Measurements from ENCODE around the gene AUNIP. TPM values are rescaled to one million over a fixed set of nuclear protein-coding genes. Genes with fewer than 3 reads are reported as not detected.

The AUNIP gene
- total and polyA plus RNA-seq, 9 donors = 0.23 to 0.75 (median 0.44) TPM; not detected in 1

- Histone ChIP-seq H3K27ac (no peak overlapping the region), H3K4me3 (no peak overlapping the region), H3K27me3 (no peaks in the 10 kb centered on the region), H3K9me3 (no peaks in the 10 kb centered on the region), H3K36me3 (no peaks in the 10 kb centered on the region), H3K4me1 (ENCODE audit: insufficient read depth) (peaks cover 5% of the 10 kb centered on the region)
- intact Hi-C loops (cut with DNase I) = loop anchor here in 1 of 4 donors (10.0 kb wide), 1 partner anchor 190 kb away; the partner anchor contains the start of gene PAFAH2
- no peak for TF ChIP-seq POLR2A (IDR thresholded peaks at IDR 0.05)
- no peak for TF ChIP-seq CTCF (IDR thresholded peaks at IDR 0.05)
- TF ChIP-seq EP300 (IDR thresholded peaks at IDR 0.05) = no peak
- no peak for DNase-seq
- 74 to 78% (median 76%) methylated on average over 10 of the region's 10 CpGs for WGBS, 3 donors
Observed at GRCh38 chr1:25804244-25804963, 54.9 kb downstream of the AUNIP start.

- peaks cover 5% of the 10 kb centered on the region for H3K4me1 ChIP-seq (ENCODE audit: insufficient read depth)
- no peaks in the 10 kb centered on the region for H3K36me3 ChIP-seq
- TF ChIP-seq POLR2A (IDR thresholded peaks at IDR 0.05) (no peak), CTCF (IDR thresholded peaks at IDR 0.05) (no peak), EP300 (IDR thresholded peaks at IDR 0.05) (no peak)
- 93 to 100% (median 93%) methylated on average over 1 of the region's 1 CpG for WGBS, 3 donors
- intact Hi-C loops (cut with DNase I) = loop anchor here in 1 of 4 donors (10.0 kb wide), 1 partner anchor 191 kb away; the partner anchor contains the start of gene PAFAH2
- no peaks in the 10 kb centered on the region for H3K9me3 ChIP-seq
- no peaks in the 10 kb centered on the region for H3K27me3 ChIP-seq
- no peak overlapping the region for H3K27ac ChIP-seq
- no peak for DNase-seq
- H3K4me3 ChIP-seq = no peak overlapping the region
Observed at GRCh38 chr1:25803368-25803767, 55.9 kb downstream of the AUNIP start.

- no peaks in the 10 kb centered on the region for H3K9me3 ChIP-seq
- 70 to 75% (median 71%) methylated on average over 6 of the region's 6 CpGs for WGBS, 3 donors
- peaks cover 5% of the 10 kb centered on the region for H3K4me1 ChIP-seq (ENCODE audit: insufficient read depth)
- H3K4me3 ChIP-seq = no peak overlapping the region
- H3K27me3 ChIP-seq = no peaks in the 10 kb centered on the region
- intact Hi-C loops (cut with DNase I) = loop anchor here in 1 of 4 donors (10.0 kb wide), 1 partner anchor 192 kb away; the partner anchor contains the start of gene PAFAH2
- TF ChIP-seq POLR2A (IDR thresholded peaks at IDR 0.05) (no peak), EP300 (IDR thresholded peaks at IDR 0.05) (no peak), CTCF (IDR thresholded peaks at IDR 0.05) (no peak)
- H3K27ac ChIP-seq = no peak overlapping the region
- DNase-seq = no peak
- no peaks in the 10 kb centered on the region for H3K36me3 ChIP-seq
Observed at GRCh38 chr1:25802915-25803314, 56.3 kb downstream of the AUNIP start.

GRCh38 chr1:25800703-25801377 is 58.4 kb downstream of the AUNIP start:
- intact Hi-C loops (cut with DNase I) = loop anchor here in 1 of 4 donors (10.0 kb wide), 1 partner anchor 194 kb away; the partner anchor contains the start of gene PAFAH2
- TF ChIP-seq EP300 (IDR thresholded peaks at IDR 0.05) (no peak), CTCF (IDR thresholded peaks at IDR 0.05) (no peak), POLR2A (IDR thresholded peaks at IDR 0.05) (no peak)
- DNase-seq = peak in 1 of 5 donors; percentile 36
- 53 to 68% (median 60%) methylated on average over 15 of the region's 15 CpGs for WGBS, 3 donors
- Histone ChIP-seq H3K4me1 (ENCODE audit: insufficient read depth) (peaks cover 5% of the 10 kb centered on the region), H3K4me3 (peak overlapping the region; percentile 47), H3K36me3 (no peaks in the 10 kb centered on the region), H3K27me3 (no peaks in the 10 kb centered on the region), H3K9me3 (no peaks in the 10 kb centered on the region), H3K27ac (peak overlapping the region; percentile 18 to 58)

Data from ovary (tissue), 9 donors.